Brain microvascular endothelial cell (primary cell): Measurements from ENCODE around the gene CTPS2.
"Not testable (repeated sequence)": the region's sequence is repeated elsewhere in the genome, so short reads cannot be mapped to it uniquely, and the experiment has no call there.

Experiments
- DNase-seq: peaks from one replicate; pipeline ENCODE4 v3.0.0-alpha.2; 2020
- H3K27ac ChIP-seq: fragments of 250-450 bp; sonication (Bioruptor Pico); 2 replicates; pipeline ENCODE4 v1.5.1; 2020; ENCODE audit warnings: mild to moderate bottlenecking, moderate library complexity
- H3K27me3 ChIP-seq: fragments of 250-450 bp; sonication (Bioruptor Pico); replicated peaks from 2 replicates; pipeline ENCODE4 v1.5.1; 2020; ENCODE audit warnings: mild to moderate bottlenecking
- H3K36me3 ChIP-seq: fragments of 250-450 bp; sonication (Bioruptor Pico); replicated peaks from 2 replicates; pipeline ENCODE4 v1.5.1; 2020; ENCODE audit warnings: mild to moderate bottlenecking
- H3K4me3 ChIP-seq: 2 replicates; pipeline ENCODE4 v1.5.1; 2011; ENCODE audit warnings: low read depth, mild to moderate bottlenecking, control low read depth, low read length, moderate library complexity
- CTCF ChIP-seq: IDR thresholded peaks from 2 replicates; pipeline ENCODE4 v1.5.1; 2011; ENCODE audit warnings: low read depth, mild to moderate bottlenecking, moderate library complexity, low read length, control low read depth, inconsistent platforms; ENCODE audit errors: missing control alignments
- in situ Hi-C: cut with HindIII; loops from 2 replicates; pipeline ENCODE4 v1.10.0; 2017; ENCODE audit warnings: low sequenced_read_pairs, low pct_ligation_motif_present

Gene CTPS2

GRCh38 chrX:16585486-16586376 is 126.7 kb downstream of the CTPS2 start:
- DNase-seq = no peak
- H3K27ac ChIP-seq = no peak overlapping the region
- TF ChIP-seq CTCF = no peak
- no peaks in the 10 kb centered on the region for H3K36me3 ChIP-seq
- no peaks in the 10 kb centered on the region for H3K27me3 ChIP-seq
- in situ Hi-C loops = no loop called here
- H3K4me3 ChIP-seq = no peak overlapping the region

- H3K27me3 ChIP-seq, H3K4me3 ChIP-seq, H3K27ac ChIP-seq, DNase-seq, H3K36me3 ChIP-seq, in situ Hi-C loops: not testable (repeated sequence)
These were observed 132.3 kb downstream of the CTPS2 start for GRCh38 chrX:16580004-16580797.

GRCh38 chrX:16579517-16579916 is 133.0 kb downstream of the CTPS2 start:
- in situ Hi-C loops = no loop called here
- no peak for DNase-seq
- Histone ChIP-seq H3K4me3 (no peak overlapping the region), H3K36me3 (no peaks in the 10 kb centered on the region), H3K27me3 (no peaks in the 10 kb centered on the region), H3K27ac (no peak overlapping the region)
- no peak for TF ChIP-seq CTCF

- Histone ChIP-seq H3K4me3 (no peak overlapping the region), H3K27me3 (no peaks in the 10 kb centered on the region), H3K36me3 (no peaks in the 10 kb centered on the region), H3K27ac (no peak overlapping the region)
- DNase-seq = peak; percentile 42
- no peak for TF ChIP-seq CTCF
- in situ Hi-C loops = no loop called here
These were observed 134.3 kb downstream of the CTPS2 start for GRCh38 chrX:16578218-16578617.

- H3K4me3 ChIP-seq = no peak overlapping the region
- DNase-seq = no peak
These were observed 134.9 kb downstream of the CTPS2 start for GRCh38 chrX:16577483-16578029.

GRCh38 chrX:16575388-16575787 is 137.1 kb downstream of the CTPS2 start:
- H3K27ac ChIP-seq, H3K27me3 ChIP-seq, in situ Hi-C loops, H3K4me3 ChIP-seq, DNase-seq, H3K36me3 ChIP-seq: not testable (repeated sequence)

More at GRCh38 chrX:16577483-16578029, 134.9 kb downstream of the CTPS2 start:
- Histone ChIP-seq H3K27me3 (no peaks in the 10 kb centered on the region), H3K27ac (no peak overlapping the region), H3K36me3 (no peaks in the 10 kb centered on the region)
- in situ Hi-C loops = no loop called here
- TF ChIP-seq CTCF = no peak
